ENCODE data around the gene INTS1.

The INTS1 gene

GRCh38 chr7:1494447-1494846 is 9.7 kb downstream of the INTS1 start:
- no peak for FAIRE-seq
- TF ChIP-seq PAX5 (IDR thresholded peaks at IDR 0.05; ENCODE audit: insufficient read depth, low read length, severe bottlenecking) (no peak), SPI1 (IDR thresholded peaks at IDR 0.05; ENCODE audit: low read depth, low read length) (no peak), POU2F2 (IDR thresholded peaks at IDR 0.05; ENCODE audit: low read depth, low read length) (no peak), TAF1 (IDR thresholded peaks at IDR 0.05; ENCODE audit: low read depth, low read length) (no peak), POLR2A (IDR thresholded peaks at IDR 0.05; ENCODE audit: low read depth, low read length) (no peak), POLR2AphosphoS5 (IDR thresholded peaks at IDR 0.05; ENCODE audit: low read depth, low read length) (no peak)
- DNase-seq (ENCODE audit: insufficient read length, low spot score): no peak

- TF ChIP-seq TAF1 (IDR thresholded peaks at IDR 0.05; ENCODE audit: low read depth, low read length) (no peak), POU2F2 (IDR thresholded peaks at IDR 0.05; ENCODE audit: low read depth, low read length) (no peak), POLR2AphosphoS5 (IDR thresholded peaks at IDR 0.05; ENCODE audit: low read depth, low read length) (no peak)
- no peak for FAIRE-seq
- no peak for DNase-seq (ENCODE audit: insufficient read length, low spot score)
Measured at GRCh38 chr7:1493571-1493970, 10.6 kb downstream of the INTS1 start.

GRCh38 chr7:1493129-1493528 is 11.1 kb downstream of the INTS1 start:
- no peak for FAIRE-seq
- TF ChIP-seq POLR2AphosphoS5 (IDR thresholded peaks at IDR 0.05; ENCODE audit: low read depth, low read length) (no peak), POLR2A (IDR thresholded peaks at IDR 0.05; ENCODE audit: low read depth, low read length) (no peak), TAF1 (IDR thresholded peaks at IDR 0.05; ENCODE audit: low read depth, low read length) (no peak), POU2F2 (IDR thresholded peaks at IDR 0.05; ENCODE audit: low read depth, low read length) (no peak), SPI1 (IDR thresholded peaks at IDR 0.05; ENCODE audit: low read depth, low read length) (no peak), PAX5 (IDR thresholded peaks at IDR 0.05; ENCODE audit: insufficient read depth, low read length, severe bottlenecking) (no peak)

GRCh38 chr7:1492640-1493039 is 11.5 kb downstream of the INTS1 start:
- no peak for TF ChIP-seq TAF1 (IDR thresholded peaks at IDR 0.05; ENCODE audit: low read depth, low read length)
- TF ChIP-seq SPI1 (IDR thresholded peaks at IDR 0.05; ENCODE audit: low read depth, low read length): no peak
- no peak for TF ChIP-seq POLR2A (IDR thresholded peaks at IDR 0.05; ENCODE audit: low read depth, low read length)
- no peak for TF ChIP-seq POLR2AphosphoS5 (IDR thresholded peaks at IDR 0.05; ENCODE audit: low read depth, low read length)
- TF ChIP-seq PAX5 (IDR thresholded peaks at IDR 0.05; ENCODE audit: insufficient read depth, low read length, severe bottlenecking): no peak
- no peak for TF ChIP-seq POU2F2 (IDR thresholded peaks at IDR 0.05; ENCODE audit: low read depth, low read length)
- no peak for FAIRE-seq
- no peak for DNase-seq (ENCODE audit: insufficient read length, low spot score)

More at GRCh38 chr7:1493129-1493528, 11.1 kb downstream of the INTS1 start:
- DNase-seq (ENCODE audit: insufficient read length, low spot score): no peak

- TF ChIP-seq POLR2AphosphoS5 (IDR thresholded peaks at IDR 0.05; ENCODE audit: low read depth, low read length) (no peak), SPI1 (IDR thresholded peaks at IDR 0.05; ENCODE audit: low read depth, low read length) (no peak), POU2F2 (IDR thresholded peaks at IDR 0.05; ENCODE audit: low read depth, low read length) (no peak), TAF1 (IDR thresholded peaks at IDR 0.05; ENCODE audit: low read depth, low read length) (no peak), POLR2A (IDR thresholded peaks at IDR 0.05; ENCODE audit: low read depth, low read length) (no peak), PAX5 (IDR thresholded peaks at IDR 0.05; ENCODE audit: insufficient read depth, low read length, severe bottlenecking) (no peak)
- DNase-seq (ENCODE audit: insufficient read length, low spot score) (no peak), FAIRE-seq (no peak)
Measured at GRCh38 chr7:1492221-1492620, 12.0 kb downstream of the INTS1 start.

DNA sequence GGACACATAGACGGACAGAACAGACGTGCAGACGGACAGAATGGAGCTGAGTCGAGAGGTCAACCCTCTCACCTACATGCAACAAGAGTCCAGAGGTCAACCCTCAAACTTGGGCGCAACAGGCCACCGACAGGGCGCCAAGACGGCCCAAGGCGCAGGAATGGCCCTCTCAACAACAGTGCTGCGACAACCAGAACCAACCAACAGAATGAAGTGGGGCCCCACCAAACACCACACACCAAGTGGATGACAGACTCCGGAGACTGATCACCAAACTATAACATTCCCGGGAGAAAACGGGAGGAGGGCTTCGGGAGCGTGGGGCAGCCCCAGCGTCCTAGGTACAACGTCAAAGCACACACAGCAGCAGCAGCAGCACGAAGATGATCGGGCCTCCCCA is 13.4 kb downstream of the INTS1 start:
- no peak for FAIRE-seq
- no peak for DNase-seq (ENCODE audit: insufficient read length, low spot score)
- TF ChIP-seq TAF1 (IDR thresholded peaks at IDR 0.05; ENCODE audit: low read depth, low read length): no peak
- no peak for TF ChIP-seq POU2F2 (IDR thresholded peaks at IDR 0.05; ENCODE audit: low read depth, low read length)
- TF ChIP-seq PAX5 (IDR thresholded peaks at IDR 0.05; ENCODE audit: insufficient read depth, low read length, severe bottlenecking): no peak
- no peak for TF ChIP-seq POLR2A (IDR thresholded peaks at IDR 0.05; ENCODE audit: low read depth, low read length)
- no peak for TF ChIP-seq SPI1 (IDR thresholded peaks at IDR 0.05; ENCODE audit: low read depth, low read length)
- TF ChIP-seq POLR2AphosphoS5 (IDR thresholded peaks at IDR 0.05; ENCODE audit: low read depth, low read length): no peak

GRCh38 chr7:1489336-1489735 is 14.9 kb downstream of the INTS1 start:
- DNase-seq (ENCODE audit: insufficient read length, low spot score) (no peak), FAIRE-seq (no peak)
- TF ChIP-seq TAF1 (IDR thresholded peaks at IDR 0.05; ENCODE audit: low read depth, low read length) (no peak), POLR2A (IDR thresholded peaks at IDR 0.05; ENCODE audit: low read depth, low read length) (no peak), POLR2AphosphoS5 (IDR thresholded peaks at IDR 0.05; ENCODE audit: low read depth, low read length) (no peak), SPI1 (IDR thresholded peaks at IDR 0.05; ENCODE audit: low read depth, low read length) (no peak), PAX5 (IDR thresholded peaks at IDR 0.05; ENCODE audit: insufficient read depth, low read length, severe bottlenecking) (no peak), POU2F2 (IDR thresholded peaks at IDR 0.05; ENCODE audit: low read depth, low read length) (no peak)

GRCh38 chr7:1488016-1488415 is 16.2 kb downstream of the INTS1 start:
- TF ChIP-seq POLR2AphosphoS5 (IDR thresholded peaks at IDR 0.05; ENCODE audit: low read depth, low read length) (no peak), SPI1 (IDR thresholded peaks at IDR 0.05; ENCODE audit: low read depth, low read length) (no peak), TAF1 (IDR thresholded peaks at IDR 0.05; ENCODE audit: low read depth, low read length) (no peak), PAX5 (IDR thresholded peaks at IDR 0.05; ENCODE audit: insufficient read depth, low read length, severe bottlenecking) (no peak), POLR2A (IDR thresholded peaks at IDR 0.05; ENCODE audit: low read depth, low read length) (no peak), POU2F2 (IDR thresholded peaks at IDR 0.05; ENCODE audit: low read depth, low read length) (no peak)
- DNase-seq (ENCODE audit: insufficient read length, low spot score) (no peak), FAIRE-seq (no peak)

- DNase-seq (ENCODE audit: insufficient read length, low spot score) (no peak), FAIRE-seq (no peak)
- TF ChIP-seq TAF1 (IDR thresholded peaks at IDR 0.05; ENCODE audit: low read depth, low read length): no peak
Measured at GRCh38 chr7:1487466-1487865, 16.7 kb downstream of the INTS1 start.

GRCh38 chr7:1486571-1486970 is 17.6 kb downstream of the INTS1 start:
- FAIRE-seq (no peak), DNase-seq (ENCODE audit: insufficient read length, low spot score) (no peak)
- TF ChIP-seq POLR2AphosphoS5 (IDR thresholded peaks at IDR 0.05; ENCODE audit: low read depth, low read length) (no peak), POU2F2 (IDR thresholded peaks at IDR 0.05; ENCODE audit: low read depth, low read length) (no peak), POLR2A (IDR thresholded peaks at IDR 0.05; ENCODE audit: low read depth, low read length) (no peak), SPI1 (IDR thresholded peaks at IDR 0.05; ENCODE audit: low read depth, low read length) (no peak), PAX5 (IDR thresholded peaks at IDR 0.05; ENCODE audit: insufficient read depth, low read length, severe bottlenecking) (no peak), TAF1 (IDR thresholded peaks at IDR 0.05; ENCODE audit: low read depth, low read length) (no peak)
